A549 (cell line): ENCODE measurements around the gene AGBL4.

ENCODE experiments used
- BHLHE40 ChIP-seq: IDR thresholded peaks from 2 replicates; pipeline ENCODE4 v1.6.1; 2012; ENCODE audit warnings: low read depth, low read length, inconsistent platforms
- CEBPB ChIP-seq, 2 experiments: fragments of >200 bp in 1 of 2; sonication (Bioruptor Twin) in 1 of 2; formaldehyde crosslinking in 1 of 2; IDR thresholded peaks; 2 replicates each; pipeline ENCODE4 v1.6.1; 2012 to 2016
- CTCF ChIP-seq: fragments of >200 bp; sonication (Bioruptor Twin); formaldehyde crosslinking; IDR thresholded peaks from 3 replicates; pipeline ENCODE4 v1.5.1; 2016
- EHMT2 ChIP-seq: fragments of 200-600 bp; sonication (generic); IDR thresholded peaks from 2 replicates; pipeline ENCODE4 v1.6.1; 2016; ENCODE audit warnings: antibody characterized with exemption, low read depth, mild to moderate bottlenecking, moderate library complexity
- EP300 ChIP-seq, 2 experiments: fragments of >200 bp; sonication (Bioruptor Twin); formaldehyde crosslinking; IDR thresholded peaks; 2 replicates in 1 of 2; 3 replicates in 1 of 2; pipeline ENCODE4 v1.6.1; 2016 to 2017
- JUN ChIP-seq, 2 experiments: fragments of >200 bp; sonication (Bioruptor Twin); formaldehyde crosslinking; IDR thresholded peaks; 2 replicates in 1 of 2; 3 replicates in 1 of 2; pipeline ENCODE4 v1.6.1; 2016 to 2017
- POLR2A ChIP-seq: IDR thresholded peaks from 2 replicates; pipeline ENCODE4 v1.6.1; 2012; ENCODE audit warnings: mild to moderate bottlenecking, low read length
- POLR2AphosphoS2 ChIP-seq: conservative IDR thresholded peaks from 2 replicates; pipeline ENCODE4 v1.6.1; 2012; ENCODE audit warnings: low read length, improper control_type of control experiment, inconsistent platforms
- RCOR1 ChIP-seq: fragments of 150-350 bp; IDR thresholded peaks from 2 replicates; pipeline ENCODE4 v1.6.1; 2014; ENCODE audit warnings: antibody characterized with exemption, low read length, low read depth
- ZC3H11A ChIP-seq: fragments of 450-650 bp; IDR thresholded peaks from 2 replicates; pipeline ENCODE4 v1.6.1; 2014; ENCODE audit warnings: antibody characterized with exemption, mild to moderate bottlenecking
- TF ChIP-seq, protein P1 (sequence below): IDR thresholded peaks from 2 replicates; pipeline ENCODE4 v1.6.1; 2012

DNA sequence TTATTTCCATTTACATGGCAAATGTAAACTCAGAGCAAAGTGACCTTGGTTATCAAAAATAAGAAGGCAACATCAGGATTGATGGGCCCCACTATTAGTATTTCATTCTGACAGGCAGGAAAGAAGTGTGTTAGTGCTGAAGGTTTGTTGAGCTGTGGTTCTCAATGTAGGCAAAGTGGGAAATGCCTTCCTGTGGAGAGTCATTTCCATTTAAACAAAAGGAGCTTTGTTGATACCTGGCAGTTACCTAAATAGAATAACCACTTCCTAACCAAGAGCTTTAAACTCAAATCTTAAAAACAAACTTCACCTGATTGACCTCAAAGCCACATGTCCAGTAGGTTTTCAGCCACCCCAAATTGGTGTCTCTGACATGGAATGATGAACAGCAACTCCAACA lies 667.2 kb downstream of the AGBL4 start:
- TF ChIP-seq CTCF: no peak
- TF ChIP-seq POLR2A: no peak
- no peak for TF ChIP-seq CEBPB (IDR thresholded peaks at IDR 0.05)
- no peak for TF ChIP-seq POLR2AphosphoS2
- TF ChIP-seq RCOR1: no peak
- TF ChIP-seq, protein P1, sequence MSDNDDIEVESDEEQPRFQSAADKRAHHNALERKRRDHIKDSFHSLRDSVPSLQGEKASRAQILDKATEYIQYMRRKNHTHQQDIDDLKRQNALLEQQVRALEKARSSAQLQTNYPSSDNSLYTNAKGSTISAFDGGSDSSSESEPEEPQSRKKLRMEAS: no peak
- TF ChIP-seq JUN (IDR thresholded peaks at IDR 0.05): no peak
- TF ChIP-seq BHLHE40: no peak
- TF ChIP-seq EHMT2: no peak
- no peak for TF ChIP-seq EP300 (IDR thresholded peaks at IDR 0.05)
- no peak for TF ChIP-seq ZC3H11A
